Activated T-helper 1 cell treated with anti-CD3 and anti-CD28 coated beads, Interleukin-12 subunit alpha, Interleukin-12 subunit beta, Interleukin-2, Interleukin-4 antibody, amounts not matched to agents 30 ng/mL and 10 ng/mL and 1 ng/mL, durations not matched to agents 14 hours and 24 hours and 36 hours (primary cell): ENCODE results near the gene GOLIM4. TPM values are rescaled to one million over a fixed set of nuclear protein-coding genes. Genes with fewer than 3 reads are reported as not detected.
"Not testable (repeated sequence)": the region's sequence is repeated elsewhere in the genome, so short reads cannot be mapped to it uniquely, and the experiment has no call there.

Source experiments
- DNase-seq: peaks from one replicate; pipeline ENCODE4 v3.0.0; 2021; ENCODE audit warnings: low spot score
- H3K27ac Mint-ChIP-seq: one replicate; pipeline ENCODE4 v1.8.0; 2021; ENCODE audit warnings: mild to moderate bottlenecking, mixed read lengths
- H3K27me3 Mint-ChIP-seq: one replicate; pipeline ENCODE4 v1.8.0; 2022; ENCODE audit warnings: mild to moderate bottlenecking, moderate library complexity, mixed read lengths; ENCODE audit not compliant: insufficient read depth
- H3K36me3 Mint-ChIP-seq: one replicate; pipeline ENCODE4 v1.8.0; 2021; ENCODE audit warnings: low read depth, mixed read lengths
- H3K4me1 Mint-ChIP-seq: one replicate; pipeline ENCODE4 v1.8.0; 2021; ENCODE audit warnings: low read depth, mixed read lengths
- H3K4me3 Mint-ChIP-seq: one replicate; pipeline ENCODE4 v1.8.0; 2021; ENCODE audit warnings: mild to moderate bottlenecking, moderate library complexity, mixed read lengths
- H3K9me3 Mint-ChIP-seq: one replicate; pipeline ENCODE4 v1.8.0; 2021; ENCODE audit warnings: mixed read lengths
- intact Hi-C: fragments of 100-400 bp; cut with micrococcal nuclease; formaldehyde crosslinking; loops from one replicate; pipeline ENCODE4 v1.15.1; 2024
- total RNA-seq: library from RNA; stranded (reverse); gene quantifications from 2 replicates; pipeline ENCODE4 v1.2.3, GENCODE V29; 2022

The GOLIM4 gene
- total RNA-seq, 1 donor from 2014 or later = 8.8 TPM

DNA sequence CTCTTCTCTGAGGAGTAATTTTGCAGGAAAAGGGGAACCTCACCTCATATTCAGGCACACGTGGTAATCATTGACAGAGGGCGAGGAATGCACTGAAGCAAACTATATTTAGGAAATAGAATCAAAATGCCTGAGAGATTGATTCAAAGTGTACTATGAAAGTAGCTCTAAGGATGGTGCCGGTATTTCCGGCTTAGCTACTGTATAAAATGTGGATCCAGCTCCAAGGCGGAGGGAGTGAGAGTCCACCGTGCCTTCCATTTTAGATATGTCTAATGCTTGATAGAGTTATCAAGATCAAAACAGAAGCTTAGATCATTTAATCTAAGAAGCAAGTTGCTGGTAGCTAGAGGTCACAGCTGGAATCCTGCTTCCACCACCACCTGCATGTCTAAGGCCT is 33.0 kb downstream of the GOLIM4 start:
- Mint-ChIP-seq H3K4me1 (peaks cover 9% of the 10 kb centered on the region), H3K27me3 (peaks cover 6% of the 10 kb centered on the region), H3K36me3 (no peaks in the 10 kb centered on the region), H3K27ac (no peak overlapping the region), H3K4me3 (no peak overlapping the region), H3K9me3 (no peaks in the 10 kb centered on the region)
- intact Hi-C loops = loop anchor here (5.0 kb wide), 1 partner anchor 35 kb away; the partner anchor contains the start of gene GOLIM4
- no peak for DNase-seq

DNA sequence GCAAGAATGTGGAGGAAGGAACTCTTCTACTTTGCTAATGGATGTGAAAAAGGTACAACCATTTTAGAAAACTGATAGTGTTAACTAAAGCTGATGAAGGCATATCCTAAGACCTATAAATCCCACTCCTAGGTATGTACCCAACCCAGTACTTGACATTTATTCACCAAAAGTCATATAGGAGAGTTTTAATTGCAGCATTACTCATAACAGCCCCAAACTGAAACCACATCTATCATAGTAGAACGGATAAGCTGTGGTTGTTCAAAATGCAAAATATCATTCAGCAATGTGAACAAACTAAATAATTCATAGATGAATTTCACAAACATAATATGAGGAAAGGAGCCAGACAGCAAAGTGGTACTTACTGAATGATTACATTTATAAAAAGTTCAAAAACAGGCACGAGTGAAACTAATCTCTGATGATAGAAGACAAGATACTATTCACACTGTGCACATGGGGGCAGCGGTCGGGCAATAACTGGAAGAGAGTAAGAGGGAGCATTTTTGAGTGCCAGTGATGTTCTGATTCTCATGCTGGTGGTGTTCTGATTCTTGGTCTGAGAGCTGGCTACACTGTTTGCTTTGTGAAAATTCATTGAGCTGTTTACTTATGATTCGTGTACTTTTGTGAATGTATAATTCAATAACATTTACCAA is 34.3 kb downstream of the GOLIM4 start:
- intact Hi-C loops = loop anchor here (1.0 to 5.0 kb wide), 3 partner anchors 8 to 36 kb away; partner anchors contain the start of gene GOLIM4
- Mint-ChIP-seq H3K4me1 (peaks cover 9% of the 10 kb centered on the region), H3K4me3 (no peak overlapping the region), H3K9me3 (no peaks in the 10 kb centered on the region), H3K27me3 (peaks cover 6% of the 10 kb centered on the region), H3K36me3 (no peaks in the 10 kb centered on the region), H3K27ac (no peak overlapping the region)
- DNase-seq = no peak

DNA sequence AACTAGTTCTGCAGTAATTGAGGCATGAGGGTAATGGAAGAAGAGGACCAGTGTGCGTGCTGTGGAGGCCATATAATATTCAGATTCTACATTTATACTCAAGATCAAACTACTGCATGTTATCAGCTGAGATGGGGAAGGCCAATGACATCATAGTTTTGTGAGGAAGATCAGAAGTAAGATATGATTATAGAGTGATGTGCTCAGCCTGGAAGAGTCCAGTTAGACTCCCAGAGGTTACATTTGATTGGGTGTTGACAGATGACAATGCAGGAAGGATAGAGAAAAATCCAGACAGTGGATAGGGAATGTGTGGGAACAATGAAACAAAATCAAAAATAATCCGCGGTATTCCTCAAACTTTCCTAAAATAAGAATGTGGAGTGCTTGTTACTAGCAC is 35.4 kb downstream of the GOLIM4 start:
- Mint-ChIP-seq H3K4me1 (peaks cover 9% of the 10 kb centered on the region), H3K27me3 (peaks cover 6% of the 10 kb centered on the region), H3K9me3 (no peaks in the 10 kb centered on the region), H3K4me3 (no peak overlapping the region), H3K36me3 (no peaks in the 10 kb centered on the region), H3K27ac (no peak overlapping the region)
- intact Hi-C loops = loop anchor here (5.0 kb wide), 1 partner anchor 37 kb away; the partner anchor contains the start of gene GOLIM4
- DNase-seq = no peak

DNA sequence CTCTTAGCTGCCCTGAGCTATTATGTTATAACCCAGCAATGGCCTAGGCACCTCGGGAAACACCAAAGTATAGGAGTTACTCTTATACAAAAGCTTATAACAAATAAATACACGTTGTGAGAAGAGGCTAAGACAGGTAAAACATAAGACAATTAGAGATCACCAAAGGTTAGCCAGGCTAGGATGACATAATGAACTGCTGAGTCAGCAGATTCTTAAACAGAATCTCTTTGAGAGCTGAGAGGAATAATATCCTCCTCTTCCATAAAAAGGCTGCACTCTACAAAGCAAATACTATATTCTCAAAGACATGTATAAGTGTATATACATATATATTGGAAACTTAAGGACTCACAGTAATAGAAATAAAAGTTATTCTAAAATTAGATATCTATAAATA is 37.2 kb downstream of the GOLIM4 start:
- peaks cover 5% of the 10 kb centered on the region for H3K27me3 Mint-ChIP-seq
- H3K4me1 Mint-ChIP-seq = peaks cover 9% of the 10 kb centered on the region
- DNase-seq = no peak
- intact Hi-C loops = no loop called here
- H3K9me3 Mint-ChIP-seq = no peaks in the 10 kb centered on the region
- H3K27ac Mint-ChIP-seq = no peak overlapping the region
- no peaks in the 10 kb centered on the region for H3K36me3 Mint-ChIP-seq
- H3K4me3 Mint-ChIP-seq = no peak overlapping the region

DNA sequence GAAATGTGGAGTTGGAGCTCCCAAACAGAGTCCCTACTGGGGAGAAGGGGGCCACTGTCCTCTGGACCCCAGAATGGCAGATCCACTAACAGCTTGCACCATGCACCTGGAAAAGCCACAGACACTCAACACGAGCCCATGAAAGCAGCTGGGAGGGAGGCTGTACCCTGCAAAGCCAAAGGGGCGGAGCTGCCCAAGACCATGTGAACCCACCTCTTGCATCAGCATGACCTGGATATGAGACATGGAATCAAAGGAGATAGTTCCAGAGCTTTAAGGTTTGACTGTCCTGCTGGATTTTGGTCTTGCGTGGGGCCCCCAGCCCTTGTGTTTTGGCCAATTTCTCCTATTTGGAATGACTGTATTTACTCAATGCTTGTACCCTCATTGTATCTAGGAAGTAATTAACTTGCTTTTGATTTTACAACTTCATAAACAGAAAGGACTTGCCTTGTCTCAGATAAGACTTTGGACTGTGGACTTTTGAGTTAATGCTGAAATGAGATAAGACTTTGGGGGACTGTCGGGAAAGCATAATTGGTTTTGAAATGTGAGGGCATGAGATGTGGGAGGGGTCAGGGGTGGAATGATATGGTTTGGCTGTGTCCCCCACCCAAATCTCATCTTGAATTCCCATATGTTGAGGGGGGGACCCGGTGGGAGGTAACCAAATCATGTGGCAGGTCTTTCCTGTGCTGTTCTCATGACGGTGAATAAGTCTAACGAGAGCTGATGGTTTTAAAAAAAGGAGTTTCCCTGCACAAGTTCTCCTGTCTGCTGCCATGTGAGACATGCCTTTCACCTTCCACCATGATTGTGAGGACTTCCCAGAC is 39.1 kb downstream of the GOLIM4 start:
- H3K4me3 Mint-ChIP-seq, intact Hi-C loops, H3K9me3 Mint-ChIP-seq, H3K27me3 Mint-ChIP-seq, H3K27ac Mint-ChIP-seq, H3K4me1 Mint-ChIP-seq, DNase-seq, H3K36me3 Mint-ChIP-seq: not testable (repeated sequence)

DNA sequence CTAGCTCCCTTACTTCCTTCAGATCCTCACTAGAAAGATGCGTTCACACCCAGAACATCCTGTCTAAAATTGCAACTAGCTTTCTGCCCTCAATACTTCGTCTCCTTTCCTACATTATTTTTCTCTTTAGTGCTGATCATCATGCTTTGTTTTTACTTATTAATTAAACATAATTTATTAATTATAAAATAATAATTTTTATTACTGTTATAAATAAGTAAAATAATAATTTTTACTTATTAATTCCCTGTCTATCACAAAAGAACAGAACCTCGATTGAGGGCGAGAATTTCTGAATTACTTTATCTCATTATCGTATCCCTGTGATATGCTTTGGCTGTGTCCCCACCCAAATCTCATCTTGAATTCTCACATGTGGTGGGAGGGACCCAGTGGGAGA is 41.3 kb downstream of the GOLIM4 start:
- no peaks in the 10 kb centered on the region for H3K4me1 Mint-ChIP-seq
- H3K36me3 Mint-ChIP-seq = no peaks in the 10 kb centered on the region
- intact Hi-C loops = no loop called here
- H3K9me3 Mint-ChIP-seq = no peaks in the 10 kb centered on the region
- DNase-seq = no peak
- no peak overlapping the region for H3K4me3 Mint-ChIP-seq
- H3K27me3 Mint-ChIP-seq = peaks cover 2% of the 10 kb centered on the region
- H3K27ac Mint-ChIP-seq = no peak overlapping the region

DNA sequence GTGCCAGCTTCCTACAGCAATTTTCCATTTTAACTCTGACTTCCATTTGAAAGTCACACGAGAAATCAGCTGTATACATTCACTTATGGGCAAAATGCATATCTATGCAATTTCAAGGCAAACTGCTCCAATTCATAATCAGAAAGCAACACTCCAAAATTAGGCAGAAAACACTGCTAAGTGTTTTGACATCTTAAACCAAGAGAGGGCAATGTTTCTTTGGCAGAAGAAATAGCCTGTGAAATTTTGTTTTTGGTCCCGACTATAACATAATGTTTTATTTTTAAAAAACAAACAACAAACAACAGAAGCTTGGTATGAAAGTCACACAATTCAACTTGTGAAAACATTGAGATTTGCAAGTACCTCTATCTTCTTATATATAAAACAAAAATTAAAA is 42.6 kb downstream of the GOLIM4 start:
- intact Hi-C loops = no loop called here
- H3K27ac Mint-ChIP-seq = no peak overlapping the region
- no peaks in the 10 kb centered on the region for H3K9me3 Mint-ChIP-seq
- DNase-seq = no peak
- no peak overlapping the region for H3K4me3 Mint-ChIP-seq
- H3K27me3 Mint-ChIP-seq = peaks cover 2% of the 10 kb centered on the region
- H3K36me3 Mint-ChIP-seq = no peaks in the 10 kb centered on the region
- no peaks in the 10 kb centered on the region for H3K4me1 Mint-ChIP-seq

DNA sequence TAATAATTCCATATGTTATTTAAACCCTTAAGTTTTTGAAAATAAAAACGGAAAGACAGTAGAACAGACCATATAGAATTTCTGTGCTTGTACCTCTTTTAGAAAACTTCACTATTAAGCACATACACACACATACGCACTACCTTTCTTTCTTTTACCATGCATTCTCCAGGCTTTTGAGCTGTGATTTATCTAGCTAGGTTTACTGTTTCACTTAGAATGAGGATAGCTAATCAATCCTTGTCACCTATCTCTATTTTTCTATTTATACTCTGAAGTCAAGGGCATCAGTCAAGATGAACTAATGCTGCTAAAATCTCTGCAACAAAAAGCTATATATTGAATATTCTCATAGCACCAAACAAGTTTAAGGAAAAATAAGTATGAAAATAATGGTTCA is 43.2 kb downstream of the GOLIM4 start:
- no peak for DNase-seq
- no peak overlapping the region for H3K27ac Mint-ChIP-seq

DNA sequence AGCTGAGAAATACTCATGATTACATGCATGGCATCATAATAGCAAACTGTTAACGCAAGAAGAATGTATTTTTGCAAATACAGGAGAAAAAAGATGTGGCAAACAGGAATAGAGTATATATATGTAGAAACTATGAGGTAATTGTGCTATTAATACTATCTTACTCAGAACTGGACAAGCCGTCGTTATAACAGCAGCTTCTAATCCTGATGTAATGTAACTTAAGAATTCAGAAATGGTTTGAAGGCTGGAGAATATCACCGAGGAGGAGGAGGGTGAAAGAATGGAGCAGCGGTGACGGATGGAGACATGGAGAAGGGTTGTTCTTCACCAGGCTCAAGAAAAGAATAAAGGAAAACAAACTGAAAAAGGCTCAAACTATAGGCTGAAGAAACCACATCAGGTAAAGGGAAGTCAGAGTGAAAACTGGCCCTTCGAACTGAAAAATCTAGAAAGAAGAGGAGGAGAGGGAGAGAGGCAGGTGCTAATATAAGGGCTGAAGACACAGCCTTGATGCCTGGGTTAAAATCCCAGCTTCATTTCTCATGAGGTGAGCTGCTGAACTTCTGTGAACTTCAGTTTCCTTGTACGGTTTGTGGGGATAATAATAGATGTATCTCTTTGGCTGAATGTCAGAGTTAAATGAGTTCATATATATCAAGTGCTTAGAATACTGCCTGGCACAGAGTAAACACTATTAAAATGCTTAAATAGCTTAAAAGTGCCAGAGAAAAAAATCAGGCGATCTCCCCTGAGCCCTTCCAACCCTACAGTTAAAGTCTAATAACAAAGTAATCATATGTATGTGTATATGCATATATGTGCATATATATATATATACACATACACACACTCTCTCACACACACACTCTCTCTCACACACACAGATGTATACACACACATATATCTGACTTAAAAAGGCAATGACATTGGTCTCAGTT is 43.9 kb downstream of the GOLIM4 start:
- H3K27me3 Mint-ChIP-seq = peaks cover 2% of the 10 kb centered on the region
- H3K4me3 Mint-ChIP-seq = no peak overlapping the region
- no peak overlapping the region for H3K27ac Mint-ChIP-seq
- DNase-seq = no peak
- intact Hi-C loops = no loop called here
- no peaks in the 10 kb centered on the region for H3K4me1 Mint-ChIP-seq
- no peaks in the 10 kb centered on the region for H3K36me3 Mint-ChIP-seq
- no peaks in the 10 kb centered on the region for H3K9me3 Mint-ChIP-seq

More for the DNA sequence above, 43.2 kb downstream of the GOLIM4 start:
- Mint-ChIP-seq H3K36me3 (no peaks in the 10 kb centered on the region), H3K4me1 (no peaks in the 10 kb centered on the region), H3K27me3 (peaks cover 2% of the 10 kb centered on the region), H3K4me3 (no peak overlapping the region), H3K9me3 (no peaks in the 10 kb centered on the region)
- intact Hi-C loops = no loop called here

DNA sequence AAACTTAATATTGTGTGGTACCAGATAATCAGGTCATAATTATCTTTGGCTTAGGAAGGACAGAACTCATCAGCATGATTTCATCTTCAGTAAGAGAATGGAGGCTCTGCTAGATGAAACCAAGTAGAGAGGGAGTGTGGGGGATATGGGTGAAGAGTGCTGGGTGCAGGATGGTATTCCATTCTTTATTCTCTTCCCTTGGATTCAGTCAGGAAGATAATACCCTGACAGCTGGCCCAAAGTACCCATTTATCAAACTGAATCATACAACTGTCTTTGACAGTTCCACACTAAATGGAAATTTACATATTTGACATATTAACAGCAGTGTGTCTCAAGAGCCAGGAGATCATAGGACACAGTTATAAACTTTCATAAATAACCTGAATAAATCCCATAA is 44.7 kb downstream of the GOLIM4 start:
- no peak for DNase-seq
- Mint-ChIP-seq H3K27ac (no peak overlapping the region), H3K4me3 (no peak overlapping the region), H3K9me3 (no peaks in the 10 kb centered on the region), H3K36me3 (no peaks in the 10 kb centered on the region), H3K27me3 (peaks cover 2% of the 10 kb centered on the region), H3K4me1 (no peaks in the 10 kb centered on the region)
- intact Hi-C loops = no loop called here

DNA sequence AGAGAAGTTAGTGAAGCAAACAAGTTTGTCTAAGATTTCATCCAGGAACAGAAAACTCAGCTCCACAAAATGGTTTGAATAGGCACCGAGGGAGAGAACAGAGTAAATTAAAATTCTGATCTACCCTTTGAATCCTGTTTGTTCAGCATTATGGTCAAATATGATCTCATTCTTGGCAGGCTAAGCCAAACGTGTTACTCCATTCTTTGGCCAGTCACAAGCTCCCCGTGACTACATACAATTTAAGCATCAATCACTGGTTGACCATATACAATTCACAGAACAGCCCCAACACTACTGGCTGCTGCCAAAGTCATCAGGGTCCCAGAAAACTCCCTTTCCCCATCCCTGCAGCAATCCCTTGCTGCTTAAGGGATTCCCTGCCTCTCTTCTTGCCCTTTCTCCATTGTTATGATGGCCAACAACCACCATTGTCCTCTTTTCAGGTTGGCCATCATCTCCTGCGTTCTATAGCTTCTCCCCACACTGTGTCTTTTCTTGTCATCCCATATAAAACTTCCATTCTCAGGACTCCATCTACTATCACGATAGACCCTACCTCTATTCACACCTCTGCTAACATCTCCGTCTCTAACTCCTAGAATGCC is 46.3 kb downstream of the GOLIM4 start:
- intact Hi-C loops = loop anchor here (5.0 kb wide), 1 partner anchor 798 kb away; no protein-coding TSS in a partner anchor
- Mint-ChIP-seq H3K27me3 (peaks cover 2% of the 10 kb centered on the region), H3K36me3 (no peaks in the 10 kb centered on the region), H3K27ac (no peak overlapping the region), H3K9me3 (no peaks in the 10 kb centered on the region), H3K4me3 (no peak overlapping the region), H3K4me1 (no peaks in the 10 kb centered on the region)
- DNase-seq = no peak
